Measurements from ENCODE around the gene CELA2B. TPM values are rescaled to one million over a fixed set of nuclear protein-coding genes. Genes with fewer than 3 reads are reported as not detected.

Gene CELA2B
- total and polyA plus RNA-seq, 9 of the 15 experiments (the other 6 are each of a cell fraction or from before 2014, with no cell fraction given): 0.25 to 2.1 (median 0.38) TPM; not detected in 5

- TF ChIP-seq CHAMP1 (IDR thresholded peaks at IDR 0.05): no peak
- TF ChIP-seq FOXP1 (CRISPR knock-in tag; IDR thresholded peaks at IDR 0.05): no peak
- TF ChIP-seq ZBTB33 (CRISPR knock-in tag; IDR thresholded peaks at IDR 0.05): peak; percentile 97
- TF ChIP-seq PRPF4 (IDR thresholded peaks at IDR 0.05; ENCODE audit: insufficient read depth, low read depth, low read length, poor library complexity, severe bottlenecking): no peak
- no peak for TF ChIP-seq CBX3 (IDR thresholded peaks at IDR 0.05; ENCODE audit: borderline replicate concordance in 1 of 2, low read length in 2 of 2)
- no peak for TF ChIP-seq TEAD2 (tag; IDR thresholded peaks at IDR 0.05)
- no peak for TF ChIP-seq NBN (IDR thresholded peaks at IDR 0.05; ENCODE audit: low read depth)
- TF ChIP-seq CEBPB (tag; IDR thresholded peaks at IDR 0.05): no peak
- no peak for TF ChIP-seq PHTF2 (CRISPR knock-in tag; IDR thresholded peaks at IDR 0.05)
- no peak for TF ChIP-seq CUX1 (CRISPR knock-in tag; IDR thresholded peaks at IDR 0.05)
- TF ChIP-seq ZNF395 (CRISPR knock-in tag; IDR thresholded peaks at IDR 0.05): no peak
- TF ChIP-seq SMAD2 (IDR thresholded peaks at IDR 0.05; ENCODE audit: low read depth, low read length): no peak
- no peak for TF ChIP-seq TSC22D4 (tag; IDR thresholded peaks at IDR 0.05)
- no peak for TF ChIP-seq NONO (IDR thresholded peaks at IDR 0.05; ENCODE audit: low read depth in 2 of 2, low read length in 1 of 2)
- no peak for TF ChIP-seq ZNF121 (CRISPR knock-in tag; conservative IDR thresholded peaks at IDR 0.05)
- TF ChIP-seq DMBX1 (CRISPR knock-in tag; IDR thresholded peaks at IDR 0.05; ENCODE audit: borderline replicate concordance): no peak
Measured at GRCh38 chr1:15426492-15427279, 49.2 kb upstream of the CELA2B start (continued).
